GM12864 (cell line): ENCODE data around the gene RPGR.

Source experiments
- DNase-seq: peaks from one replicate; pipeline ENCODE4 v3.0.0-alpha.2; 2011; ENCODE audit warnings: low read depth
- H3K4me3 ChIP-seq: 2 replicates; pipeline ENCODE4 v1.5.1; 2011; ENCODE audit warnings: mild to moderate bottlenecking, low read depth, low read length, control low read depth
- CTCF ChIP-seq: IDR thresholded peaks from 2 replicates; pipeline ENCODE4 v1.5.1; 2011; ENCODE audit warnings: low read depth, mild to moderate bottlenecking, moderate library complexity, low read length, control low read depth, inconsistent platforms; ENCODE audit errors: missing control alignments

The RPGR gene

DNA sequence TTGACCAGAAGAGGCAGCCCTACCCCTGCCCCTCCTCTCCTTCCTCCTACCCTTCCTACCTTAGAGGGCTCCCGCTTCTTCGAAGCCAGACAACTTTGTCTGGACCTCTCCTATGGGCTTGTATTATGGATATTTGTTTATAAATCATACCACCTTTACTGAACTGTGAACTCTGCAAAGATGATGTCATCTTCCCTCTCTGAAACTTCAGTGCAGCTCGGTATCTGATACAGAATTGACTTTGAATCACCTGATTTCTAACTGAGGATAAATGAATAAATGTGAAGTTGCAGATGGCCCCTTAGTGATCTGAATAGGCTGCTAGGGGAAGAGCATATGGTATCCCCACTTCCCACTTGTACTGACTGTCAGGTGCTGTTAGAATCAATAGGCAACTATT is 24.0 kb upstream of the RPGR start:
- H3K4me3 ChIP-seq: no peak overlapping the region
- no peak for TF ChIP-seq CTCF
- no peak for DNase-seq

GRCh38 chrX:38347136-38347535 is 19.8 kb upstream of the RPGR start:
- TF ChIP-seq CTCF: no peak
- no peak overlapping the region for H3K4me3 ChIP-seq
- DNase-seq: no peak

- no peak for TF ChIP-seq CTCF
- no peak overlapping the region for H3K4me3 ChIP-seq
- no peak for DNase-seq
Observed at GRCh38 chrX:38346150-38346549, 18.8 kb upstream of the RPGR start.

GRCh38 chrX:38342853-38343778 is 15.8 kb upstream of the RPGR start:
- no peak for TF ChIP-seq CTCF
- DNase-seq: no peak
- H3K4me3 ChIP-seq: no peak overlapping the region

DNA sequence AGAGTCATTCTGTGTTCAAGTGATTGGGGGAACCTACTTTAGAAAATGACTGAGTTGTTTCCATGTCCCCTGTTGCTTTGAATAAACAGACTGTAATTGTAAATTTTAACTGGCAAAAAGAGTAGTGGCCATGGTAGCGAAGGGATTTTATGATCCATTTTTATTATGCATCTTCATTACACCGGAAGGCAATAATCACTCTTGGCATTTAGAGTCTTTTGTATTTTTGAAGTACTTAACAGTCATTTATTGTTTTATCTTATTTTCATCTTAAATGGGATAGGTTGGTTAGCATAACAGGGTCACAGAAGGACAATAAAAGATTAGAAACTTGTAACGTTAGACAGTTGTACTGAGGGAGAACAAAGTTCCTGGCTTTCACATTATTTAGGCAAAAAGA is 14.1 kb upstream of the RPGR start:
- no peak overlapping the region for H3K4me3 ChIP-seq
- DNase-seq: no peak
- no peak for TF ChIP-seq CTCF

GRCh38 chrX:38336538-38337240 is 9.4 kb upstream of the RPGR start:
- TF ChIP-seq CTCF: no peak
- no peak overlapping the region for H3K4me3 ChIP-seq
- DNase-seq: no peak
